Activated naive CD4-positive, alpha-beta T cell (primary cell): ENCODE data around the gene FAM181B.
"Not testable (repeated sequence)": the region's sequence is repeated elsewhere in the genome, so short reads cannot be mapped to it uniquely, and the experiment has no call there.

Experiments used
- DNase-seq, 4 experiments: peaks; one replicate each; lab custom pipeline; 2025; lab: John Stamatoyannopoulos, UW

FAM181B gene

GRCh38 chr11:82732734-82733443 lies 775 bp downstream of the FAM181B start:
- DNase-seq, result no peak

GRCh38 chr11:82732348-82732733 lies 1.3 kb downstream of the FAM181B start:
- no peak for DNase-seq

GRCh38 chr11:82731691-82732277 lies 1.9 kb downstream of the FAM181B start:
- no peak for DNase-seq

GRCh38 chr11:82730754-82731153 lies 2.9 kb downstream of the FAM181B start:
- no peak for DNase-seq

- no peak for DNase-seq
Measured at GRCh38 chr11:82730286-82730685, 3.4 kb downstream of the FAM181B start.

GRCh38 chr11:82724026-82724425 lies 9.6 kb downstream of the FAM181B start:
- no peak for DNase-seq

GRCh38 chr11:82722231-82722630 lies 11.4 kb downstream of the FAM181B start:
- no peak for DNase-seq

GRCh38 chr11:82720267-82721065 lies 13.2 kb downstream of the FAM181B start:
- no peak for DNase-seq

- no peak for DNase-seq
Measured at GRCh38 chr11:82719361-82720105, 14.1 kb downstream of the FAM181B start.

- no peak for DNase-seq
Measured at GRCh38 chr11:82718821-82719220, 14.8 kb downstream of the FAM181B start.

GRCh38 chr11:82718307-82718706 lies 15.4 kb downstream of the FAM181B start:
- no peak for DNase-seq

- DNase-seq, result no peak
Measured at GRCh38 chr11:82714346-82715174, 19.1 kb downstream of the FAM181B start.

- DNase-seq, result no peak
Measured at GRCh38 chr11:82711648-82712047, 22.0 kb downstream of the FAM181B start.

GRCh38 chr11:82703796-82704195 lies 29.9 kb downstream of the FAM181B start:
- DNase-seq, result no peak

GRCh38 chr11:82703226-82703625 lies 30.4 kb downstream of the FAM181B start:
- no peak for DNase-seq

GRCh38 chr11:82701847-82702520 lies 31.7 kb downstream of the FAM181B start:
- no peak for DNase-seq

GRCh38 chr11:82698576-82699352 lies 34.9 kb downstream of the FAM181B start:
- DNase-seq, result no peak

- no peak for DNase-seq
Measured at GRCh38 chr11:82692981-82693380, 40.7 kb downstream of the FAM181B start.

- not testable (repeated sequence) for DNase-seq
Measured at GRCh38 chr11:82689347-82689746, 44.3 kb downstream of the FAM181B start.

GRCh38 chr11:82686211-82686610 lies 47.5 kb downstream of the FAM181B start:
- DNase-seq, result no peak
